Activated CD4-positive, alpha-beta T cell treated with anti-CD3 and anti-CD28 coated beads, Interleukin-2, amount 10 ng/mL, durations not matched to agents 24 days and 14 days (primary cell): ENCODE data around the gene HK2. TPM values are rescaled to one million over a fixed set of nuclear protein-coding genes. Genes with fewer than 3 reads are reported as not detected.
"Not testable (repeated sequence)": the region's sequence is repeated elsewhere in the genome, so short reads cannot be mapped to it uniquely, and the experiment has no call there.

ENCODE experiments used
- DNase-seq: peaks from one replicate; pipeline ENCODE4 v3.0.0; 2022
- H3K27ac Mint-ChIP-seq: one replicate; pipeline ENCODE4 v1.8.0; 2022; ENCODE audit warnings: mild to moderate bottlenecking, mixed read lengths
- H3K27me3 Mint-ChIP-seq: one replicate; pipeline ENCODE4 v1.8.0; 2022; ENCODE audit warnings: mixed read lengths
- H3K36me3 Mint-ChIP-seq: one replicate; pipeline ENCODE4 v1.8.0; 2022; ENCODE audit warnings: low read depth, mild to moderate bottlenecking, mixed read lengths
- H3K4me1 Mint-ChIP-seq: one replicate; pipeline ENCODE4 v1.8.0; 2021; ENCODE audit warnings: mixed read lengths
- H3K4me3 Mint-ChIP-seq: one replicate; pipeline ENCODE4 v1.8.0; 2022; ENCODE audit warnings: mild to moderate bottlenecking, moderate library complexity, mixed read lengths
- H3K9me3 Mint-ChIP-seq: one replicate; pipeline ENCODE4 v1.8.0; 2021; ENCODE audit warnings: mixed read lengths
- intact Hi-C: fragments of 100-400 bp; cut with micrococcal nuclease; formaldehyde crosslinking; loops from one replicate; pipeline ENCODE4 v1.15.1; 2023
- total RNA-seq: library from RNA; stranded (reverse); gene quantifications from 2 replicates; pipeline ENCODE4 v1.2.3, GENCODE V29; 2022

The HK2 gene
- 118 and 120 TPM in 2 replicates for total RNA-seq

GRCh38 chr2:74833418-74834233, at the start of gene HK2:
Gene HK2 (plus strand): TSS chr2:74834127. CDS start chr2:74834581, 454 bp downstream.
- H3K27ac Mint-ChIP-seq: peak within 1 kb of the TSS; percentile 97
- H3K36me3 Mint-ChIP-seq: peaks cover 32% of the 10 kb centered on the region
- peak within 1 kb of the TSS; percentile 96 for H3K4me3 Mint-ChIP-seq
- peak; percentile 96 for DNase-seq
- H3K9me3 Mint-ChIP-seq: no peaks in the 10 kb centered on the region
- H3K4me1 Mint-ChIP-seq: peaks cover 47% of the 10 kb centered on the region
- intact Hi-C loops: loop anchor here (2.0 kb wide), 1 partner anchor 43 kb away; no protein-coding TSS in a partner anchor
- peaks cover 6% of the 10 kb centered on the region for H3K27me3 Mint-ChIP-seq

GRCh38 chr2:74789271-74789670, 44.7 kb upstream of the HK2 start:
- DNase-seq: no peak
- Mint-ChIP-seq H3K4me1 (no peaks in the 10 kb centered on the region), H3K27ac (no peak overlapping the region), H3K4me3 (no peak overlapping the region), H3K9me3 (peaks cover 16% of the 10 kb centered on the region), H3K36me3 (no peaks in the 10 kb centered on the region), H3K27me3 (peaks cover 12% of the 10 kb centered on the region)
- intact Hi-C loops: no loop called here

- Mint-ChIP-seq H3K4me1 (no peaks in the 10 kb centered on the region), H3K36me3 (no peaks in the 10 kb centered on the region), H3K4me3 (no peak overlapping the region), H3K9me3 (peaks cover 6% of the 10 kb centered on the region), H3K27me3 (peaks cover 11% of the 10 kb centered on the region), H3K27ac (no peak overlapping the region)
- no peak for DNase-seq
- intact Hi-C loops: no loop called here
Observed at GRCh38 chr2:74792282-74792681, 41.6 kb upstream of the HK2 start.

- DNase-seq, H3K36me3 Mint-ChIP-seq, H3K27ac Mint-ChIP-seq, H3K9me3 Mint-ChIP-seq, intact Hi-C loops, H3K4me1 Mint-ChIP-seq, H3K27me3 Mint-ChIP-seq, H3K4me3 Mint-ChIP-seq: not testable (repeated sequence)
Observed at GRCh38 chr2:74794878-74795277, 39.0 kb upstream of the HK2 start.

- no peak overlapping the region for H3K4me3 Mint-ChIP-seq
Observed at GRCh38 chr2:74806355-74806839, 27.5 kb upstream of the HK2 start.

GRCh38 chr2:74806920-74807319, 27.0 kb upstream of the HK2 start:
- no peak overlapping the region for H3K4me3 Mint-ChIP-seq
- intact Hi-C loops: no loop called here
- no peak overlapping the region for H3K27ac Mint-ChIP-seq
- no peak for DNase-seq
- H3K9me3 Mint-ChIP-seq: no peaks in the 10 kb centered on the region
- peaks cover 19% of the 10 kb centered on the region for H3K27me3 Mint-ChIP-seq
- H3K4me1 Mint-ChIP-seq: no peaks in the 10 kb centered on the region
- H3K36me3 Mint-ChIP-seq: no peaks in the 10 kb centered on the region

More at GRCh38 chr2:74806355-74806839, 27.5 kb upstream of the HK2 start:
- no peak overlapping the region for H3K27ac Mint-ChIP-seq
- peaks cover 18% of the 10 kb centered on the region for H3K27me3 Mint-ChIP-seq
- intact Hi-C loops: no loop called here
- H3K36me3 Mint-ChIP-seq: no peaks in the 10 kb centered on the region
- DNase-seq: no peak
- no peaks in the 10 kb centered on the region for H3K4me1 Mint-ChIP-seq
- no peaks in the 10 kb centered on the region for H3K9me3 Mint-ChIP-seq

- no peak overlapping the region for H3K4me3 Mint-ChIP-seq
- peaks cover 37% of the 10 kb centered on the region for H3K27me3 Mint-ChIP-seq
- H3K27ac Mint-ChIP-seq: no peak overlapping the region
- no peaks in the 10 kb centered on the region for H3K36me3 Mint-ChIP-seq
- DNase-seq: no peak
- peaks cover 4% of the 10 kb centered on the region for H3K4me1 Mint-ChIP-seq
- intact Hi-C loops: no loop called here
- no peaks in the 10 kb centered on the region for H3K9me3 Mint-ChIP-seq
Observed at GRCh38 chr2:74812787-74813590, 20.9 kb upstream of the HK2 start.

- DNase-seq: no peak
- Mint-ChIP-seq H3K4me1 (peaks cover 4% of the 10 kb centered on the region), H3K27ac (no peak overlapping the region), H3K9me3 (no peaks in the 10 kb centered on the region), H3K4me3 (no peak overlapping the region), H3K27me3 (peaks cover 37% of the 10 kb centered on the region), H3K36me3 (no peaks in the 10 kb centered on the region)
- intact Hi-C loops: no loop called here
Observed at GRCh38 chr2:74814102-74814501, 19.8 kb upstream of the HK2 start.

- no peak overlapping the region for H3K27ac Mint-ChIP-seq
- intact Hi-C loops: no loop called here
- H3K9me3 Mint-ChIP-seq: no peaks in the 10 kb centered on the region
- peaks cover 34% of the 10 kb centered on the region for H3K27me3 Mint-ChIP-seq
- no peak for DNase-seq
- H3K4me1 Mint-ChIP-seq: peaks cover 4% of the 10 kb centered on the region
- no peak overlapping the region for H3K4me3 Mint-ChIP-seq
- H3K36me3 Mint-ChIP-seq: no peaks in the 10 kb centered on the region
Observed at GRCh38 chr2:74815941-74816340, 18.0 kb upstream of the HK2 start.

GRCh38 chr2:74816540-74817303, 17.2 kb upstream of the HK2 start:
- Mint-ChIP-seq H3K27ac (no peak overlapping the region), H3K27me3 (peaks cover 30% of the 10 kb centered on the region), H3K9me3 (no peaks in the 10 kb centered on the region), H3K36me3 (no peaks in the 10 kb centered on the region), H3K4me3 (no peak overlapping the region), H3K4me1 (peaks cover 4% of the 10 kb centered on the region)
- intact Hi-C loops: no loop called here
- DNase-seq: no peak

- no peaks in the 10 kb centered on the region for H3K36me3 Mint-ChIP-seq
- no peak for DNase-seq
- peaks cover 4% of the 10 kb centered on the region for H3K4me1 Mint-ChIP-seq
- H3K27ac Mint-ChIP-seq: no peak overlapping the region
- intact Hi-C loops: no loop called here
- no peaks in the 10 kb centered on the region for H3K9me3 Mint-ChIP-seq
- no peak overlapping the region for H3K4me3 Mint-ChIP-seq
- peaks cover 31% of the 10 kb centered on the region for H3K27me3 Mint-ChIP-seq
Observed at GRCh38 chr2:74817304-74817675, 16.6 kb upstream of the HK2 start.

- no peaks in the 10 kb centered on the region for H3K36me3 Mint-ChIP-seq
- H3K27ac Mint-ChIP-seq: no peak overlapping the region
- peaks cover 4% of the 10 kb centered on the region for H3K4me1 Mint-ChIP-seq
- H3K9me3 Mint-ChIP-seq: no peaks in the 10 kb centered on the region
- peaks cover 29% of the 10 kb centered on the region for H3K27me3 Mint-ChIP-seq
- no peak for DNase-seq
- H3K4me3 Mint-ChIP-seq: no peak overlapping the region
- intact Hi-C loops: no loop called here
Observed at GRCh38 chr2:74819702-74820101, 14.2 kb upstream of the HK2 start.

GRCh38 chr2:74821177-74822126, 12.5 kb upstream of the HK2 start:
- peaks cover 4% of the 10 kb centered on the region for H3K4me1 Mint-ChIP-seq
- no peak for DNase-seq
- H3K4me3 Mint-ChIP-seq: no peak overlapping the region
- H3K36me3 Mint-ChIP-seq: no peaks in the 10 kb centered on the region
- peaks cover 20% of the 10 kb centered on the region for H3K27me3 Mint-ChIP-seq
- intact Hi-C loops: no loop called here
- no peaks in the 10 kb centered on the region for H3K9me3 Mint-ChIP-seq
- H3K27ac Mint-ChIP-seq: no peak overlapping the region
